SU-DHL-6 (cell line): ENCODE measurements around the gene DNAAF3.

Source experiments
- EZH2phosphoT487 ChIP-seq: fragments of 200-600 bp; sonication (generic), shearing (Covaris generic); conservative IDR thresholded peaks from 2 replicates; pipeline ENCODE4 v1.6.1; 2018; ENCODE audit warnings: mild to moderate bottlenecking, antibody characterized with exemption, low read length, moderate library complexity, mixed read lengths
- TF ChIP-seq, protein P1 (sequence below): fragments of 200-600 bp; sonication (generic); IDR thresholded peaks from one replicate; pipeline ENCODE4 v1.5.1; 2017; ENCODE audit warnings: antibody characterized with exemption, mild to moderate bottlenecking, low read length, moderate library complexity; ENCODE audit not compliant: insufficient read depth, poor library complexity, severe bottlenecking

DNA sequence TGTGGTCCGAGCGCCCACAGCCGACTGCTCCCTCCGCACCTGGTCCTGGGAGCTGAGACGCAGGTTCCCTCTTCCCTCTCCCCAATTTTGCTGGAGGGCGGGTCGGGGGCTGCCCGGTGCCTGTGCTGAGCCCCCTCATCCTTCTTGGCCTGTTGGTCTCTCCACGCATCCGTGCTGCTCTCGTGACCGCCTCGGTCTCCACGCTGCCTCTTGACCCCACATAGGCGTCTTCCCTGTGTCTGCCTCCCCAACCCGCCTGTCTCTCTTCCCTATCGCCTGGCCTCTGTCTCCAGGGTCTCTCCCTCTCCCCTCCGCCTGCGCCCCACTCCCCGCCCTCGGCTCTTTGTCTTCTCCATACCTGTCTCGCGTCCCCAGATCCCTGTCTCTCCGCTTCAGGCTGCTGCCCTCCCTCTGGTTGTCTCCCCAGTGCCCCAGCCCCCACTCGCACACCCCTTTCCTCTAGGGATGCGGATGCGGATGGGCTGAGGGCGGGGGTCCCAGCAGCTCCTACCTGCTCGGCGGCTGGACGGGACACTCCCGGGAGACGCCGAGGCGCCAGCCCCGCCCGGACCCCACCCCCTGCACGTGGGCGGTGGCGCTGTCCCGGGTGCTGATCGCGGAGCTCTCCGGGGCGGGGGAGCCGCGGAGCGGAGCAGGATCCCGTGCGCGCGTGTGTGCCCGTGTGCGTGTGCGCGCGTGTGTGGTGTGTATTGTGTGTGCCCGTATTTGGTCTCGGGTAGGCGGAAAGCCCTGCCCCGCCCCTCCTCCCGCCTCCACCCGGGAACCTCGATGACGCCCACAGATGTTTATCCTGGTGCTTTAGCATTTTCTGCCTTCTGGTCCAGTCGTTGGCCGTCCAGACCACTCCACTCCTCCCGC lies 13.4 kb upstream of the DNAAF3 start, which contains the start of gene SYT5:
- TF ChIP-seq, protein P1, sequence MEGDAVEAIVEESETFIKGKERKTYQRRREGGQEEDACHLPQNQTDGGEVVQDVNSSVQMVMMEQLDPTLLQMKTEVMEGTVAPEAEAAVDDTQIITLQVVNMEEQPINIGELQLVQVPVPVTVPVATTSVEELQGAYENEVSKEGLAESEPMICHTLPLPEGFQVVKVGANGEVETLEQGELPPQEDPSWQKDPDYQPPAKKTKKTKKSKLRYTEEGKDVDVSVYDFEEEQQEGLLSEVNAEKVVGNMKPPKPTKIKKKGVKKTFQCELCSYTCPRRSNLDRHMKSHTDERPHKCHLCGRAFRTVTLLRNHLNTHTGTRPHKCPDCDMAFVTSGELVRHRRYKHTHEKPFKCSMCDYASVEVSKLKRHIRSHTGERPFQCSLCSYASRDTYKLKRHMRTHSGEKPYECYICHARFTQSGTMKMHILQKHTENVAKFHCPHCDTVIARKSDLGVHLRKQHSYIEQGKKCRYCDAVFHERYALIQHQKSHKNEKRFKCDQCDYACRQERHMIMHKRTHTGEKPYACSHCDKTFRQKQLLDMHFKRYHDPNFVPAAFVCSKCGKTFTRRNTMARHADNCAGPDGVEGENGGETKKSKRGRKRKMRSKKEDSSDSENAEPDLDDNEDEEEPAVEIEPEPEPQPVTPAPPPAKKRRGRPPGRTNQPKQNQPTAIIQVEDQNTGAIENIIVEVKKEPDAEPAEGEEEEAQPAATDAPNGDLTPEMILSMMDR: no peak
- TF ChIP-seq EZH2phosphoT487: no peak
